GM20000 (cell line): ENCODE measurements around the gene KANSL3.

Experiments used
- DNase-seq: peaks from one replicate; pipeline ENCODE4 v3.0.0; 2012; ENCODE audit warnings: low spot score
- TF ChIP-seq, protein P1 (sequence below): IDR thresholded peaks from 2 replicates; pipeline ENCODE4 v1.5.1; 2012; ENCODE audit warnings: mild to moderate bottlenecking, control low read depth; ENCODE audit errors: extremely low read depth, missing control alignments

The KANSL3 gene

DNA sequence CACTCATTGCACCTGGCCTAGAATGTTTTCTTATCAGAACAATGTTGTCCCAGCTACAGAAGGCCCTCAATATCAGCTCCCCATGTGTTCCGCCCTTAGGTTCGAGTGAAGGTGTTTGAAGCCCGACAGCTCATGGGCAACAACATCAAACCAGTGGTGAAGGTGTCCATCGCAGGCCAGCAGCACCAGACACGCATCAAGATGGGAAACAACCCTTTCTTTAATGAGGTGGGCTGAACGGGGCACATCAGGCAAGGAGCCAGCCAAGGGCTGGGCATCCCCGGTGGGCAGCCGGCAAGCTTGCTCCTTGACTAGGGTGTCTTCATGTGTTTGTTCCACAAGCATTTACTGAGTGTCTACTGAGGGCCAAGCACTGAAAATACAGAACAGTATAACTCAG is 13.7 kb upstream of the KANSL3 start:
- TF ChIP-seq, protein P1, sequence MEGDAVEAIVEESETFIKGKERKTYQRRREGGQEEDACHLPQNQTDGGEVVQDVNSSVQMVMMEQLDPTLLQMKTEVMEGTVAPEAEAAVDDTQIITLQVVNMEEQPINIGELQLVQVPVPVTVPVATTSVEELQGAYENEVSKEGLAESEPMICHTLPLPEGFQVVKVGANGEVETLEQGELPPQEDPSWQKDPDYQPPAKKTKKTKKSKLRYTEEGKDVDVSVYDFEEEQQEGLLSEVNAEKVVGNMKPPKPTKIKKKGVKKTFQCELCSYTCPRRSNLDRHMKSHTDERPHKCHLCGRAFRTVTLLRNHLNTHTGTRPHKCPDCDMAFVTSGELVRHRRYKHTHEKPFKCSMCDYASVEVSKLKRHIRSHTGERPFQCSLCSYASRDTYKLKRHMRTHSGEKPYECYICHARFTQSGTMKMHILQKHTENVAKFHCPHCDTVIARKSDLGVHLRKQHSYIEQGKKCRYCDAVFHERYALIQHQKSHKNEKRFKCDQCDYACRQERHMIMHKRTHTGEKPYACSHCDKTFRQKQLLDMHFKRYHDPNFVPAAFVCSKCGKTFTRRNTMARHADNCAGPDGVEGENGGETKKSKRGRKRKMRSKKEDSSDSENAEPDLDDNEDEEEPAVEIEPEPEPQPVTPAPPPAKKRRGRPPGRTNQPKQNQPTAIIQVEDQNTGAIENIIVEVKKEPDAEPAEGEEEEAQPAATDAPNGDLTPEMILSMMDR: no peak
- no peak for DNase-seq

DNA sequence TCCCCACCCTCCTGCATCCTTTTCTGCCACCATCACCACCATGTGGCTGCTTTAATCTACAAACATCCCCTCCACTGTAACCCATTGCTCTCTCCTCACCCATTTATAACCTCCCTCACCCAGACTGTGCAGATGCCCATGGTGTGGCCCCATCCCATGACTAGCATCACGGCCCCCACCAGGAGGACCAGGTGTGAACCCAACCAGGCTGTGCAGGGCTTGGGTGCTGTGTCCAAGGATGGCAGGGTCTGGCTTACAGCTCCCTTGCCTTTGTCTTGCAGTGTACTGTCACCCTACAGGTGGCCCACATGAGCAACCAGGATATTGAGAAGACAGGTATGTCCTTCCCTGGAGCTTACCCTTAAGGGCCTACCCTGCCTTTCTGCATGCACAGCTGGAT is 11.2 kb upstream of the KANSL3 start:
- DNase-seq: no peak
- TF ChIP-seq, protein P1: no peak

DNA sequence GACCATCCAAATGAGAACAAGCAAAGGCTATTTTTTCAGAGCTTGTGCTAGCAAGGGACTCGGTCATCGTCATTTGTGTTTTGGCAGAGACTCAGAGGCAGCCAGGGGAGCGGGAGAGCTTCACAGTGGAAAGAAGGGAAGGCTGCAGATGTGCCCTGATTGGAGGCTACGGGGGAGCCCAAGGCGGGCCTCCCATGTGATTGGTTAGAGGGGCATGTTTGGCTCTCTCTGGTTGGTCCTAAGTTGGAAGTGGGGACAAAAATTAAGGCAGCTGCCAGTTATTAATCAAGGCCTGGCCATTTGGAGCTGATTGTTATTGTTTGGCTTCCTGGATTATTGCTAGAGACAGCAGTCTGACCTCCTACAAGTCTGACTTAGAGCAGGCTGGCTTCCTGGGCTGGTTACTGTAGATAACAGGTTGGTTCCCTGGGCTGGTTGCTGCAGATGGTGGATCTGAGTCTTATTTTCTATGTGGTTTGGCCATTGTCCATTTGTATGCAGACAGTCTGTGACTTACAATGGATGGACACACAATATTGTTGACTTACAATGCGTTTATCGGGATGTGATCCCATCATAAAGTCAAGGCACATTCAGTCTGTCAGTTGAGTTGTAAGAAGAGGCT is 10.3 kb upstream of the KANSL3 start:
- TF ChIP-seq, protein P1: no peak
- no peak for DNase-seq

DNA sequence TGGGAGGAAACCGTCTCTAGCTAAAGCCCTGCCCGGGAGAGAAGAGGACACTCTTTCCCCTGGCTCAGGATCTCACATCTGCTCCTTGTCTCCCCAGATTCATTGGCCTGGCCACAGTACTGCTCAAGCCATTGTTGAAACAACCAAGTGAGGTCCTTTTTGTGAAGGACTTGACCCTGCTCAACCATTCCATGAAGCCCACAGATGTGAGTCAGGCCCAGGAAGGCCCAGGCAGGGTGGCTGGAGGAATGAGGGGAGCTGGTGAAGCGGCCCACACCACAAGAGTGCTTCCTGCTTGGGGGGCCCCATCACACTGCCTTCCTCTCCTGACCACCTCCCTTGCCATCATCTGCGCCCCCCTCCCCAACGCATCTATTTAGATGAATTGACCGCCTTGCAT is 9.6 kb upstream of the KANSL3 start:
- TF ChIP-seq, protein P1: no peak
- DNase-seq: no peak

DNA sequence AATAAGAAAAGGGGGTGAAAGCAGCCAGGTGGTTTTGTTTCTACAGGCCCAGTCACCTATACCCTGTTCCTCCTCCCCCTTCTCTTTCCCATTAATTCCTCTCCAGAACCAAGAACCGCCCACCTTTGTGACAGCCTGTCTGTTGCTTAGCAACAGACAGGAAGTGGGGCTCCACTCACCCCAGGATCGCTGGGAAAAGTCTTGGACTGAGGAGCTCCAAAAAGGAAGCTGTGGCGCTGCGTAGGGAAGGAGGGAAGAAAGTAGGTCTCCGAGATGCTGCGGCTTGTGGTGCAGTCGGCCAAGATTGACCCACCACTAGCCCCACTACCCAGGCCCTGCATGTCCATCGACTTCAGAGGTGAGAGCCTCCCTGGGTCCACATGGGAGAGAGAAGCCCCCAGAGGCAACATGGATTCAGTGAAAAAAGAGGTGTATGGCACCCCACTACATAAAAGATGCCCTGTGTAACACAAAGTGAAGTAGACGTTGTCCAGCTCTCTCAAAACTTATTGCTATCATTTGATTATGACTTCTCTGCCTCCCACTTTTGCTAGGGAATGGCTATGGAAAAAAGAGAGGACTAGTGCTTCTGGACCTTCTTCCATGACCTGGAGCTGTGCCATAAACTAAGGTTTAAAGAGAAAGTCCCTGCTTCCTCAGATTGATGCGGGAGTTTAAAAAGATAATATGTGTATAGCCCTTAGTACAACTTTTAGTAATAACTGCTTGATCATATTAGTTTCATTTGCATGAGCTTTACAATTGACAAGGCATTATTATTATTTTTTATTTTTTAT is 4.7 kb upstream of the KANSL3 start, which contains the start of gene FER1L5:
Gene FER1L5, plus strand, starts transcription at position 201 of the 797 bp plus-strand sequence. Its CDS starts 73 bp downstream, at position 274.
- no peak for DNase-seq
- TF ChIP-seq, protein P1: no peak

DNA sequence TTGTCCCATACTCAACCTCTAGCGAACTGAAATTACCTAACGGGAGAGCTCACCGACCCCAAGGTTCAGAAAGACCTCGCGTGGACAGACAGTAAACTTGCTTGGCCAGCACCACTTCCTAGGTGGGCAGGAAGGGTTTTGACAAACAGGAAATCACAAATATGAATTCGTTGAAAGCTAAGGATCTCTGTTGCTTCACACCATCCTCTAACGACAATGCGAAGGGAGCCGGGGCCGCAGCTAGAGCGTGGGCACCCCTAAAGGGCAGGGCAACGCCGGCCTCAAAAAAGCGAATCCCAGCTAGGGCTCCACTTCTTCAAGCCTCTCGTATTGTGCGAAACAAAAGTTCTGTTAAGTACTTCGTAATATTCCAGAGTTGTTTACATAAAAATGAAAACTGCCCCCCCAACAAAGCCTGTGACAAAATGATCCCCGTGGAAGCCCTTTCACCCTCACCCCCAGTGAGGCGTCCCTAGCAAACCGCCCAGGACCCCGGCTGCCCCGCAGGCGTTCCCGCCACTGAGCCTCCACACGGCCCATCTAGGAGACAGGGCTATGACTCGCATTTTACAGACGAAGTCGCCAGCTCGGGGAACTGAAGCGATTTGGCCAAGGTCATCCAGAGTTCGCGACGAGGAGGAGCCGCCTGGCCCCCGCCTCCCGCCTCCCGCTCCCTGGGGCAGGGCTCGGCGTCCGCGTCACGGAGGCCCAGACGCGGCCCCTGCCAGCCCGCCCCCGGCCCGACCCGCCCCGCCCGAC is 548 bp downstream of the KANSL3 start:
- TF ChIP-seq, protein P1: no peak
- peak; percentile 90 for DNase-seq

DNA sequence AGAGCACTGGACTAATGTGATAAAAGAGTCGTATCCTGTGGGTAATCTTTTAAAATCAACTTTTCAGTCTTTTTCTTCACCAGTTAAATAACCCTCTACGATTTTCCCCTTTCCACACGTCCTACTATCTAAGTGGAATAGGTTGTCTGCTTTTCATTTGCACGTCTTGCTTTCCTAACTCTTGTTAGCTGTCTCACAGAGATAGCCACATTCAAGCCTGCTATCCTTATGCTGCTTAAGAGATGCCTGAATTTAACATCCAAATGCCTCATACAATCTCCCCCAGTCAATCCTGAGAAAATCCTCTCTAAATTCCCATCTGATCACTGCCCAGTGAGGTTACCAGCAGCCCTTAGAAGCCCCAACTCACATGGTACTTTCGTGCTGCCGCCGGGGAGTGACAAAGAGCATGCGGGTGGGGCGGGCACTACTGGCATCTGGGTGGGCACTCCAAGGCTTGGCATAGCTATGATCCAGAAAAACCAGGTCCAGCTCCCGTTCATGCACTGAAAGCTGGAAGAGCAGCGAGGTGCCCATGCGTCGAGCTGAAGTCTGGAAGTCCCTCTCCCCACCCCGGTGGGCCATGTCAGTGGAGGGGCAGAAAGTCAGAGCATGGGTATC is 1.5 kb downstream of the KANSL3 start:
- TF ChIP-seq, protein P1: no peak
- DNase-seq: no peak
